GM10266 (cell line): ENCODE measurements around the gene GPR35.
"Not testable (repeated sequence)": the region's sequence is repeated elsewhere in the genome, so short reads cannot be mapped to it uniquely, and the experiment has no call there.

ENCODE experiments used
- DNase-seq: peaks from one replicate; pipeline ENCODE4 v3.0.0; 2012; ENCODE audit errors: extremely low spot score
- TF ChIP-seq, protein P1 (sequence below): IDR thresholded peaks from 2 replicates; pipeline ENCODE4 v1.5.1; 2012; ENCODE audit warnings: mild to moderate bottlenecking, low read depth; ENCODE audit not compliant: control insufficient read depth, insufficient read depth; ENCODE audit errors: missing control alignments

The GPR35 gene

DNA sequence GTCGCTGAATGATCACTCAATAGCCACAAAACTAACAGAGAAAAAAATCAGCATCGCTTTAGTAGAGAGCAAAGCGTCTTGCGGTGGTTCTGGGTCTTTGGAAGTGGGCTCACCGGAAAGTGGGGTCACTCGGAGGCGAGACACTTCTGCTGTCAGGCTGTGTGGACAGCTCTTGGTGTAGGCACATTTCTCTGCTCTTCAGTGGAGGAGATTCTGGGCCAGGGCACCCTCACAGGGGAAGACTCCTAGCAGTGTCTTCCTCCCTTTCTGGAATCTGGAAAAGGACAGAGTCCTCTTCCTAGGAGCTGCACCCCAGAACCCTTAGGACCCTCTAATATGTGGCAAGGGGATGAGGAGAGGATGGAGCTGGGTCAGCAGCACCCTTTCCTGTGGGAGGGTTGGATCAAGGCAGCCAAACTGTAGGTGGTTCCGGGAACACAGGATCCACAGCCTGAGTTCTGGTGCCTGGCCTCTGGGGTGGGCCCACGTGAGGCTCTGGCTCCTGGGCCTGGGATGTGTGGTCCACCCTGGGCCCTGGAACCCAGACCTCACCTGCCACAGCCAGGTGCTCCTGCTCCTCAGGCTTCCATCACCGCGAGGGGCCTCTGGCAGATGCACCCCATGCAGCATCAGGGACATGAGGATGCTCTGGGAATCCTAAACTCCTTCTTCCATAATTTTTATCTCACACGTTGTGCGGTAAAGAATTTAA, 25.1 kb downstream of the GPR35 start:
- TF ChIP-seq, protein P1, sequence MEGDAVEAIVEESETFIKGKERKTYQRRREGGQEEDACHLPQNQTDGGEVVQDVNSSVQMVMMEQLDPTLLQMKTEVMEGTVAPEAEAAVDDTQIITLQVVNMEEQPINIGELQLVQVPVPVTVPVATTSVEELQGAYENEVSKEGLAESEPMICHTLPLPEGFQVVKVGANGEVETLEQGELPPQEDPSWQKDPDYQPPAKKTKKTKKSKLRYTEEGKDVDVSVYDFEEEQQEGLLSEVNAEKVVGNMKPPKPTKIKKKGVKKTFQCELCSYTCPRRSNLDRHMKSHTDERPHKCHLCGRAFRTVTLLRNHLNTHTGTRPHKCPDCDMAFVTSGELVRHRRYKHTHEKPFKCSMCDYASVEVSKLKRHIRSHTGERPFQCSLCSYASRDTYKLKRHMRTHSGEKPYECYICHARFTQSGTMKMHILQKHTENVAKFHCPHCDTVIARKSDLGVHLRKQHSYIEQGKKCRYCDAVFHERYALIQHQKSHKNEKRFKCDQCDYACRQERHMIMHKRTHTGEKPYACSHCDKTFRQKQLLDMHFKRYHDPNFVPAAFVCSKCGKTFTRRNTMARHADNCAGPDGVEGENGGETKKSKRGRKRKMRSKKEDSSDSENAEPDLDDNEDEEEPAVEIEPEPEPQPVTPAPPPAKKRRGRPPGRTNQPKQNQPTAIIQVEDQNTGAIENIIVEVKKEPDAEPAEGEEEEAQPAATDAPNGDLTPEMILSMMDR: no peak
- no peak for DNase-seq

DNA sequence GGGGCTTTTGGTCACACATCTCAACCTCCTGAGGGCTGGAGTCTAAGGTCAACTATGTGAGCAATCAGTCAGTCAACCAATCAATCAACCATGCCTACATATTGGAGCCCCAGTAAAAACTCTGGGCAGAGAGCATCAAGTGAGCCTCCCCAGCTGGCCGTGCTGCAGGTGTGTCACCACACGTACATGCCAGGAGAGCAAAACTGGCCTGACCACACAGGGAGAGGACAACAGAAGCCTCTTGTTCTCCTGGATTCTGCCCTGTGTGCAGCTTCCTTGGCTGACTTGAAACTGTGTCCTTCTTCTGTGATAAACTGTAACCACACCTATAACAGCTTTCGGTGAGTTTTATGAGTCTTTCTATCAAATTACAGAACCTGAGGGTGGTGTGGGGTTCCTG, 25.9 kb downstream of the GPR35 start:
- TF ChIP-seq, protein P1: no peak
- DNase-seq: no peak

DNA sequence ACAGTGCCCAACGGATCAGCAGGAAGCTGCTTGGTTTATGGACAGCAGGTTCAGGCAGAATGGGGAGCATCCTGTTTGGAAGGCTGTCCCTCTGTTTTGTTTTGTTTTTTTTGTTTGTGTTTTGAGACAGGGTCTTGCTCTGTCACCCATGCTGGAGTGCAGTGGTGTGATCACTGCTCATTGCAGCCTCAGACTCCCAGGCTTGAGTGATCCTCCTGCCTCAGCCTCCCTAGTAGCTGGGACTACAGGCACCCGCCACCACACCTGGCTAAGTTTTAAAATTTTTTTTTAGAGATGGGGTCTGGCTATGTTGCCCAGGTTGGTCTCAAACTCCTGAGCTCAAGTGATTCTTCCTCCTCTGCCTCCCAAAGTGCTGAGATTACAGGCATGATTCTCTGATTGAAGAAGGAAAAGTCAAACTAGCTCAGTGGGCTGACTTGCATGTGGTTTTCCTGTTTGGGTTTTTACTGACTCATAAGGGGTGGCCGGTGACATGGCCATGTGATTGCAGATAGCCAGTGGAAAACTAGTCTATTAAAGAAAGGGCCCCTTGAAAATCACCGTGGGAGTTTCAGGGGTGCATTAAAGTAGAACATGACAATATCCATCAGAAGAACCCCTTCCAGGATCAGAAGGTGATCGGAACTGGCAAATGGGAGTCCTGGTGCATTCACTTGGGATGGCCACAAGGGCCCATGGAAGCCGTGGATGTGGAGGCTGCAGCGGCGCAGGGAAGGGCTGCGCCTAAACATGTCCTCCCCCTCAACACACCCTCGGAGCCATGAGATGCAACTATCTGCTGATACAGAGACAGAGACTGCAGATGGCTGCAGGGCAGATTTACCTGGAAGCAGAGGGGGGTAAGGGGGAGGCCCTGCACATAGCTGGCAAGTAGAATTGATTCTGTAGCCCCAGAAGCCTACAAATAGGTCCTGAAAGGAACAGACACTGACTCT, 30.9 kb downstream of the GPR35 start:
- TF ChIP-seq, protein P1: no peak
- peak; percentile 79 for DNase-seq

DNA sequence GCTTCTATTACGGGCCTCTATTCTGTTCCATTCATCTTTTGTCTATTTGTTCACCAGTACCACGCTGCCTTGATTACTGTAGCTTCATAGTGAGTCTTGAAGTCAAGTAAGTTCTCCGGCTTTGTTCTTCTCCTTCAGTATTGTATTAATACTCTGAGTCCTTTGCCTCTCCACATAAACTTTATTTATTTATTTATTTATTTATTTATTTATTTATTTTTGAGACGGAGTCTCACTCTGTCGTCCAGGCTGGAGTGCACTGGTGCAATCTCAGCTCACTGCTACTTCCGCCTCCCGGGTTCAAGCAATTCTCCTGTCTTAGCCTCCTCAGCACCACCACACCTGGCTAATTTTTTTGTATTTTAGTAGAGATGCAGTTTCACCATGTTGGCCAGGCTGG, 34.6 kb downstream of the GPR35 start:
- DNase-seq: not testable (repeated sequence)

DNA sequence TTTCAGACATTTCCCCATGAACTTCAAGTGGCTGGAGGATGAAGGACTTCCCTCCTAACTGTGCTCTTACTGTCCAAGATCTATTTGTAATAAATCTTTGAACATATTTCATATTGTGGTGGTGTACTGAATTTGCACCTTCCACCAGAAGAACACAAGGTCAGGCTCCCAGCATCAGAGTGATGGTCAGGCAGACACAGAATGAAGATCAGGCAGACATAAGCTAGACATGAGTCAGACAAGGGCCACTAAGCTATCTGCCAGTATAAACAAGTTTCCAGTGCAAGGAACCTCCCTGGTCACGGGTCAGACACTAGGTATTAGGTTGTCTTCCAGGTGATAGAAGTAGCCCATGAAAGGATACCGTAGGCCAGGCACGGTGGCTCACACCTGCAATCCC, 37.4 kb downstream of the GPR35 start:
- no peak for DNase-seq
- TF ChIP-seq, protein P1: no peak

DNA sequence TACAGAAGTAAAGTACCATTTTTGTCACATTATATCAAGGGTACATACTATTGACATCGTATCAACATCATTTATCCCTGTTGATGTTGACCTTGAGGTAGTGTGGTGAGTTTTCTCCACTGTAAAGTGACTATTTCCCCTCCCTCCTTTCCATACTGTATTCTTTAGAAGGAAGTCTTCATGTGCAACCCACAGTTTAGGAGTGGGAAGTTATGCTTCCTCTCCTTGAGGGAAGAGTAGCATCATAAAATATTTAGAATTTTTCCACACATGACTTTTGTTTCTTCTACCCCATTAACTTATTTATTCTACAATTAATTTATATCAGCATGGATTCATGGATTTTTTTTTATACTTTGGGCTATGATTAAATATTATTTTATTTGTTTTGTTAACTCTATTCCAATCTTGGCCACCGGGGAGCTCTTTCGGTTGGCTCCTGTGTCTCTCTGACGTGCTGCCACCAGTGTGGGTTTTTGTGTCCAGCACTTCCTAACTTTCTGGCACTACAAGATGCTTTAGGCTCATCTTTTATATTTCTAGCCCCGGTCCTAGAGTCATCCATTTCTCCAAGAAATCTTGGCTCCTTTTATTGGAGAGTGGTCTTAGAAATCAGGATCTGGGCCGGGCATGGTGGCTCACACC, 38.4 kb downstream of the GPR35 start:
- DNase-seq: no peak
- TF ChIP-seq, protein P1: no peak

DNA sequence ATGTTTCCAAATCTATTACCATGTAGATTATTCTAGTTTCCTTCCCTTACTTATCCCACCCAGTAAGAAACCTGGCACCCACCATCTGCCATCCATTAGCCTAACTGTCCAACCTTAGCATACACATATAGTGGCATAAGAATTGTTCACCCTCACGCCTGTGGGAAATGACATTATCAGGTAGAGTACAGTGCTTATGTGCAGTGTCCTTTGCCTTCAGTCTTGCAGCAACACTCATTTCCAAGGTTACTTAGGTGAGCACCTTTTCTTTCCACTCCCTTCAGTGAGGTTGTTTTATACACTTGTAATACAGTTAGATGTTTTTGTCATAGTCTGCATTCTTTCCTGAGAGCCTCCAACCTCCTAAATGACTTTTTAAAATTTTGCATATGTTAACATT, 39.3 kb downstream of the GPR35 start:
- TF ChIP-seq, protein P1: no peak
- DNase-seq: no peak
